BJ (cell line): ENCODE measurements around the gene DDX41. TPM values are rescaled to one million over a fixed set of nuclear protein-coding genes. Genes with fewer than 3 reads are reported as not detected.

Source experiments
- CTCF ChIA-PET: fragments of 350-600 bp; formaldehyde crosslinking; extraction: SDS; loops from one replicate; lab custom pipeline; 2021; ENCODE audit warnings: antibody characterized with exemption, inconsistent platforms; lab: Yijun Ruan, JAX
- POLR2A ChIA-PET: fragments of 300-600 bp; sonication (Branson Sonifier 250); formaldehyde crosslinking; extraction: SDS; loops from one replicate; lab custom pipeline; 2021; ENCODE audit warnings: antibody characterized with exemption; lab: Charles Lee
- DNase-seq: peaks from one replicate; pipeline ENCODE4 v3.0.0-alpha.2; 2011; ENCODE audit warnings: low read depth
- H3K27me3 ChIP-seq: 2 replicates; pipeline ENCODE4 v1.6.0; 2011; ENCODE audit warnings: low read length; ENCODE audit not compliant: control insufficient read depth, insufficient read depth
- H3K36me3 ChIP-seq: 2 replicates; pipeline ENCODE4 v1.5.1; 2011; ENCODE audit warnings: low read length; ENCODE audit not compliant: control insufficient read depth, insufficient read depth
- H3K4me3 ChIP-seq: 2 replicates; pipeline ENCODE4 v1.5.1; 2011; ENCODE audit warnings: low read depth, mild to moderate bottlenecking, control low read depth, low read length
- CTCF ChIP-seq: IDR thresholded peaks from 2 replicates; pipeline ENCODE4 v1.5.1; 2011; ENCODE audit warnings: low read depth, mild to moderate bottlenecking, control low read depth, inconsistent platforms, low read length, moderate library complexity; ENCODE audit not compliant: insufficient read depth
- polyA plus RNA-seq: library from polyadenylated mRNA; depleted of rRNA; stranded (reverse); fragments of >200 nt; gene quantifications from 2 replicates; pipeline ENCODE4 v1.2.3, GENCODE V29; 2011

Gene DDX41
- polyA plus RNA-seq, 1 experiment, result 144 TPM

- ChIA-PET CTCF (interaction anchor here (1.1 kb wide), 1 partner anchor 108 kb away, joined by 3 read pairs; no protein-coding TSS in a partner anchor), POLR2A (no interaction called here)
- Histone ChIP-seq H3K36me3 (peaks cover 41% of the 10 kb centered on the region), H3K27me3 (no peaks in the 10 kb centered on the region), H3K4me3 (no peak overlapping the region)
- TF ChIP-seq CTCF, result no peak
- DNase-seq, result no peak
These were observed 3.9 kb downstream of the DDX41 start for GRCh38 chr5:177512736-177513380.

- POLR2A ChIA-PET, result no interaction called here
- TF ChIP-seq CTCF, result no peak
These were observed 4.7 kb downstream of the DDX41 start for GRCh38 chr5:177511796-177512675.

DNA sequence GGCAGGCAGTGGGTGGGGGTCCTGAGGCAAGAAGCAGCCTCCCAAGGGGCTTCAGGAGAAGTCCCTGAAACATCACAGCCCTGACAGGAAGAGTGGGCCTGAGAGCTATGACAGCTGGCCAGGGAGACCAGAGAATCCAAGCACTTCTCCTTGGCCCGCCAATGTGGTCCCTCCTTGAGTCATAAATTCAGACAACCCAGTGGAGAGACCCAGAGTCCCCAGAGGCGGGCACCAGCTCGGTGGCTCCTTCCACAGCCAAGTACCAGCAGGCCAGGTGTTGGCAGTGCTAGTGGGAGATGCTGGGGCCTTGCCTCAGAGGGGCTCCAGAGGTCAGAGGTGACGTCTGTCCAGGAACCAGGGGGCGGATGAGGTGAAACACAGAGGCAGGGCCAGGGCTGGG lies 5.6 kb downstream of the DDX41 start:
- ChIA-PET POLR2A (no interaction called here), CTCF (interaction anchor here (0.8 to 3.6 kb wide), 2 partner anchors 10 to 20 kb away, joined by 3 to 26 read pairs; no protein-coding TSS in a partner anchor)
- no peaks in the 10 kb centered on the region for H3K27me3 ChIP-seq
- H3K36me3 ChIP-seq, result peaks cover 41% of the 10 kb centered on the region
- no peak for DNase-seq
- TF ChIP-seq CTCF, result no peak
- H3K4me3 ChIP-seq, result no peak overlapping the region

More at GRCh38 chr5:177511796-177512675, 4.7 kb downstream of the DDX41 start:
- CTCF ChIA-PET, result interaction anchor here (1.1 to 3.6 kb wide), 2 partner anchors 11 to 108 kb away, joined by 3 to 26 read pairs; no protein-coding TSS in a partner anchor
- Histone ChIP-seq H3K4me3 (no peak overlapping the region), H3K36me3 (peaks cover 41% of the 10 kb centered on the region), H3K27me3 (no peaks in the 10 kb centered on the region)
- no peak for DNase-seq

GRCh38 chr5:177510567-177511053 lies 6.2 kb downstream of the DDX41 start:
- H3K36me3 ChIP-seq, result peaks cover 41% of the 10 kb centered on the region
- no peaks in the 10 kb centered on the region for H3K27me3 ChIP-seq
- no peak for DNase-seq
- no peak for TF ChIP-seq CTCF
- ChIA-PET POLR2A (no interaction called here), CTCF (interaction anchor here (0.8 to 3.6 kb wide), 3 partner anchors 9 to 20 kb away, joined by 3 to 26 read pairs (median 3); no protein-coding TSS in a partner anchor)
- H3K4me3 ChIP-seq, result no peak overlapping the region
